Naive B cell (primary cell): ENCODE data around the gene DIPK1A. TPM values are rescaled to one million over a fixed set of nuclear protein-coding genes. Genes with fewer than 3 reads are reported as not detected.

Experiments
- ATAC-seq, 2 donors: fragments of 150-1000 bp; cut with Tn5 transposase; 2 replicates each; pipeline ENCODE4 v1.10.0; 2021; ENCODE audit warnings: low read depth in 2 of 2, mild to moderate bottlenecking in 2 of 2, moderate library complexity in 2 of 2
- DNase-seq: peaks from one replicate; pipeline ENCODE4 v3.0.0; 2022
- H3K27ac Mint-ChIP-seq, 6 donors: one replicate each; pipeline ENCODE4 v1.8.0; 2020 to 2022; ENCODE audit warnings: mild to moderate bottlenecking in 6 of 6, mixed read lengths in 6 of 6, moderate library complexity in 5 of 6, inconsistent platforms in 2 of 6
- H3K27me3 Mint-ChIP-seq, 3 donors: one replicate each; pipeline ENCODE4 v1.8.0; 2021 to 2022; ENCODE audit warnings: mixed read lengths in 3 of 3, mild to moderate bottlenecking in 1 of 3
- H3K36me3 Mint-ChIP-seq, 2 donors: one replicate each; pipeline ENCODE4 v1.8.0; 2020 to 2022; ENCODE audit warnings: mixed read lengths in 2 of 2, inconsistent platforms in 1 of 2, mild to moderate bottlenecking in 1 of 2
- H3K4me1 Mint-ChIP-seq, 3 donors: one replicate each; pipeline ENCODE4 v1.8.0; 2020 to 2022; ENCODE audit warnings: mixed read lengths in 3 of 3, inconsistent platforms in 1 of 3, mild to moderate bottlenecking in 1 of 3, moderate library complexity in 1 of 3
- H3K4me3 Mint-ChIP-seq, 8 donors: one replicate each; pipeline ENCODE4 v1.8.0; 2020 to 2022; ENCODE audit warnings: mild to moderate bottlenecking in 8 of 8, mixed read lengths in 8 of 8, moderate library complexity in 8 of 8, inconsistent platforms in 2 of 8
- H3K9me3 Mint-ChIP-seq, 7 donors: one replicate each; pipeline ENCODE4 v1.8.0; 2020 to 2022; ENCODE audit warnings: mixed read lengths in 7 of 7, mild to moderate bottlenecking in 5 of 7, inconsistent platforms in 2 of 7, moderate library complexity in 1 of 7
- polyA plus RNA-seq, 6 donors: library from polyadenylated mRNA; unstranded; fragments of 300-500 nt; fragmentation: Illumina TruSeq; gene quantifications; one replicate each; pipeline ENCODE4 v1.2.3, GENCODE V29; 2021; ENCODE audit warnings: low read depth in 6 of 6

The DIPK1A gene
- polyA plus RNA-seq, 6 donors from 2014 or later, result 26.0 to 57.3 (median 32.4) TPM

GRCh38 chr1:92886886-92887419 is 74.3 kb downstream of the DIPK1A start:
- peaks cover 40 to 54% (median 52%) of the 10 kb centered on the region in 3 donors for H3K4me1 Mint-ChIP-seq

GRCh38 chr1:92884195-92884594 is 77.1 kb downstream of the DIPK1A start:
- no peak for ATAC-seq
- Mint-ChIP-seq H3K4me1 (peaks cover 40 to 60% (median 46%) of the 10 kb centered on the region in 3 donors), H3K27ac (peak overlapping the region; percentile 24 to 86 (median 66))

More at GRCh38 chr1:92886886-92887419, 74.3 kb downstream of the DIPK1A start:
- H3K9me3 Mint-ChIP-seq, result peaks cover 0 to 10% (median 3%) of the 10 kb centered on the region in 7 donors
- no peak for ATAC-seq
- H3K27me3 Mint-ChIP-seq, result no peaks in the 10 kb centered on the region
- H3K4me3 Mint-ChIP-seq, result no peak overlapping the region
- DNase-seq, result no peak
- H3K36me3 Mint-ChIP-seq, result no peaks in the 10 kb centered on the region
- peak overlapping the region in 4 of 6 donors; percentile 42 to 82 (median 61) for H3K27ac Mint-ChIP-seq

GRCh38 chr1:92883297-92883696 is 78.0 kb downstream of the DIPK1A start:
- Mint-ChIP-seq H3K36me3 (no peaks in the 10 kb centered on the region), H3K27me3 (no peaks in the 10 kb centered on the region), H3K27ac (peak overlapping the region; percentile 48 to 86 (median 81)), H3K9me3 (no peaks in the 10 kb centered on the region), H3K4me3 (peak overlapping the region in 5 of 8 donors; percentile 7 to 65 (median 46)), H3K4me1 (peaks cover 36 to 56% (median 37%) of the 10 kb centered on the region in 3 donors)
- DNase-seq, result no peak
- no peak for ATAC-seq

More at GRCh38 chr1:92884195-92884594, 77.1 kb downstream of the DIPK1A start:
- DNase-seq, result no peak
- Mint-ChIP-seq H3K27me3 (no peaks in the 10 kb centered on the region), H3K4me3 (no peak overlapping the region), H3K9me3 (peaks cover 0 to 3% (median 0%) of the 10 kb centered on the region in 7 donors), H3K36me3 (no peaks in the 10 kb centered on the region)

- Mint-ChIP-seq H3K27ac (peak overlapping the region; percentile 15 to 86 (median 68)), H3K27me3 (no peaks in the 10 kb centered on the region), H3K9me3 (no peaks in the 10 kb centered on the region), H3K4me1 (peaks cover 36 to 57% (median 37%) of the 10 kb centered on the region in 3 donors), H3K4me3 (peak overlapping the region in 7 of 8 donors; percentile 7 to 65 (median 41)), H3K36me3 (no peaks in the 10 kb centered on the region)
- DNase-seq (peak; percentile 36), ATAC-seq (peak; percentile 97 to 99)
These were observed 78.4 kb downstream of the DIPK1A start for GRCh38 chr1:92882819-92883218.

GRCh38 chr1:92881391-92881790 is 79.9 kb downstream of the DIPK1A start:
- DNase-seq (no peak), ATAC-seq (no peak)
- Mint-ChIP-seq H3K9me3 (no peaks in the 10 kb centered on the region), H3K36me3 (no peaks in the 10 kb centered on the region), H3K27me3 (no peaks in the 10 kb centered on the region), H3K27ac (no peak overlapping the region), H3K4me1 (peaks cover 34 to 58% (median 35%) of the 10 kb centered on the region in 3 donors), H3K4me3 (no peak overlapping the region)

GRCh38 chr1:92879316-92879968 is 81.8 kb downstream of the DIPK1A start:
- H3K4me3 Mint-ChIP-seq, result no peak overlapping the region
- DNase-seq, result no peak
- H3K36me3 Mint-ChIP-seq, result peaks cover 7 to 9% of the 10 kb centered on the region in 2 donors
- peak overlapping the region in 2 of 6 donors; percentile 18 to 56 for H3K27ac Mint-ChIP-seq
- peaks cover 33 to 47% (median 34%) of the 10 kb centered on the region in 3 donors for H3K4me1 Mint-ChIP-seq
- no peaks in the 10 kb centered on the region for H3K27me3 Mint-ChIP-seq
- no peaks in the 10 kb centered on the region for H3K9me3 Mint-ChIP-seq
- ATAC-seq, result no peak

DNA sequence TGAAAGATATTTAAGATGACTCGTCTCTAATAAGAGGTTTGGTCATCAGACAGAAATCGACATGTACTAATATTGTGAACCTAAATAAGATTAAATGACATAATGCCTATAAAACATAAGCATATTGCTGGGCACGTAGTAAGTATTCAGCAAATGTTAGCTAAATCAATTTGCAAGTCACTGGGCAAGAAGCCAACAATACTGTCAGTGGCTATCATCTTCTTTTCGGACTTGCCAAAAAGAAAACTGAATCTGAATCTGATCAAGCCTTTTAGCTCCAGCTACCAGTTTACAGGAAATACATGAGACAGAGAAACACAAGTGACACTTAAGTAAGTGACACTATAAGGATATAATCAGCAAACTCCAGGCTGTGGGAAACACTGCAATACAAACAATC is 83.5 kb downstream of the DIPK1A start:
- peaks cover 7 to 12% of the 10 kb centered on the region in 2 donors for H3K36me3 Mint-ChIP-seq
- no peak overlapping the region for H3K4me3 Mint-ChIP-seq
- no peaks in the 10 kb centered on the region for H3K9me3 Mint-ChIP-seq
- H3K4me1 Mint-ChIP-seq, result peaks cover 18 to 31% (median 21%) of the 10 kb centered on the region in 3 donors
- no peaks in the 10 kb centered on the region for H3K27me3 Mint-ChIP-seq
- no peak for ATAC-seq
- no peak for DNase-seq
- peak overlapping the region in 3 of 6 donors; percentile 19 to 58 (median 32) for H3K27ac Mint-ChIP-seq

DNA sequence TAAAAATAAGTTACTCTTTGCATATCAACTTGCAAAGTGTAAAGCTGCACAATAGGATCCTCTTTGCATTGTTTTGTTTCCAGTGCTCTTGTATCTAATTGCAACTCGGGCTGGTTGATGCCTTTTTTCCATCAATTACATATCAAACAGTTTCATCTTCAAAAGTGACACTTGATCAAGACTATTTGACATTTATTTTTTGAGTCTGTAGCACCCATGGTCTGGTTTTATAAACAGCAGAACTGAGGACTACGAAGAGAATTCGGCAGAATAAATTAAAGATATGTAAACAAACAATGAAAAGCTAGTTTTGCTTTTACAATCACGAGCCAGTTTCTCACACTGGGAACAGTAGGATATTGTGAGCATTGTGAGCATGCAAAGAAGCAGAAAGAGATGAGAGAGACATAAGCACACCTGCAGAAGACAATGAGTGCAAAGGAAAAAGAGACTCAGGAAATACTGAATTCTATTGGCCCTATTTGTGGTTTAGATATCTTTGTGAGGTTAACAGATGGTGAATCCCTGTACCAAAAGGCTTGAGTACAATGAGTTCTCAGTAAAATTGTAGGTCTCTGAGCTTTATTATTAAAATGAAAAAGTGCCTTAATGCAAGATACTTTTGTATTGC is 84.1 kb downstream of the DIPK1A start:
- Mint-ChIP-seq H3K27ac (peak overlapping the region in 2 of 6 donors; percentile 19 to 32), H3K4me3 (no peak overlapping the region), H3K36me3 (peaks cover 7 to 12% of the 10 kb centered on the region in 2 donors), H3K27me3 (no peaks in the 10 kb centered on the region), H3K9me3 (peaks cover 0 to 2% (median 0%) of the 10 kb centered on the region in 7 donors), H3K4me1 (peaks cover 13 to 26% (median 15%) of the 10 kb centered on the region in 3 donors)
- no peak for DNase-seq
- ATAC-seq, result no peak

DNA sequence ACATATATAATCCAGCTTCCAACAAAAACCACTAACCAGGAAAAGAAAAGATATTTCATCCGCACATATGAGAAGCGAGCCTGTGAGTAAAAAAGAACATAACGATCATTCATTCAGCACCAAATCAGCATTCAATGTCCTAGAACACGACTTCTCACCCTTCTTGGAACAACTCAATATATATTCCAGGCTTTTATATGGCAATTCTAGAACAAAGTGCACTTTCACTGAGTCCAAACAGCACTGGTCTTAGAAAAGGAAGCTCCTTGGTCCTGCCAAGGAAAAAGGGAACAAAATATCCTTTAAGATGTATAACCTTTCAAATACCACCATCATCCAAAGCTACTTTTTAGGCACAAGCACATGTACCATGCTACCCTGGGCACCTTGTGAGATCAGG is 84.9 kb downstream of the DIPK1A start:
- H3K4me3 Mint-ChIP-seq, result no peak overlapping the region
- no peak overlapping the region for H3K27ac Mint-ChIP-seq
- H3K36me3 Mint-ChIP-seq, result peaks cover 7 to 12% of the 10 kb centered on the region in 2 donors
- DNase-seq (no peak), ATAC-seq (no peak)
- peaks cover 0 to 2% (median 0%) of the 10 kb centered on the region in 7 donors for H3K9me3 Mint-ChIP-seq
- no peaks in the 10 kb centered on the region for H3K27me3 Mint-ChIP-seq
- peaks cover 12 to 23% (median 14%) of the 10 kb centered on the region in 3 donors for H3K4me1 Mint-ChIP-seq

- peaks cover 0 to 2% (median 0%) of the 10 kb centered on the region in 7 donors for H3K9me3 Mint-ChIP-seq
- peak overlapping the region in 1 of 6 donors; percentile 16 for H3K27ac Mint-ChIP-seq
- no peak for DNase-seq
- ATAC-seq, result no peak
- peaks cover 13 to 24% (median 14%) of the 10 kb centered on the region in 3 donors for H3K4me1 Mint-ChIP-seq
- no peak overlapping the region for H3K4me3 Mint-ChIP-seq
- H3K27me3 Mint-ChIP-seq, result no peaks in the 10 kb centered on the region
- H3K36me3 Mint-ChIP-seq, result peaks cover 7 to 12% of the 10 kb centered on the region in 2 donors
These were observed 86.3 kb downstream of the DIPK1A start for GRCh38 chr1:92874987-92875386.

DNA sequence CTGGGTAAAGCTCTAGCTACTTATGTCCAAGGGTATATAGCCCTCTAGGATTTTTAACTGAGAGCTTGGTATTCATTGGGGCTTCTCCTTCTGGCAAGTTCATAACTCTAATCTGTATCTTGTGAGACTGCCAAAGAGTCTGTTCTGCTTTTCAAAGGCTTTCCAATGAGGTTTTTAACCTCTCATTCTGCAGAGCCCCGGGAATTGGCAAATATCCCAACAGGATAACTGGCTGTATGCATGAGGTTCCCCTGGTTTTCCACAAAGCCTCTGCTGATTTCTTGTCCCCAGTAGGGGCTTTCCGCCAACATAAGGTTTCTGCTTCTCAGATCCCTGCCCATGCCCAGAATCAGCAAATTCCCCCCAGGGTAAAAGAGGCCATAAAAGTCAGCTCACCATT is 88.5 kb downstream of the DIPK1A start:
- Mint-ChIP-seq H3K36me3 (peaks cover 7 to 14% of the 10 kb centered on the region in 2 donors), H3K9me3 (peaks cover 0 to 2% (median 0%) of the 10 kb centered on the region in 7 donors), H3K4me3 (no peak overlapping the region), H3K27ac (no peak overlapping the region), H3K4me1 (peaks cover 8 to 14% (median 10%) of the 10 kb centered on the region in 3 donors), H3K27me3 (no peaks in the 10 kb centered on the region)
- DNase-seq (no peak), ATAC-seq (no peak)

- Mint-ChIP-seq H3K27ac (peak overlapping the region in 2 of 6 donors; percentile 14 to 54), H3K27me3 (no peaks in the 10 kb centered on the region), H3K9me3 (peaks cover 0 to 2% (median 0%) of the 10 kb centered on the region in 7 donors), H3K4me1 (peaks cover 5 to 13% (median 11%) of the 10 kb centered on the region in 3 donors), H3K4me3 (no peak overlapping the region), H3K36me3 (peaks cover 7 to 16% of the 10 kb centered on the region in 2 donors)
- no peak for DNase-seq
- no peak for ATAC-seq
These were observed 90.7 kb downstream of the DIPK1A start for GRCh38 chr1:92870591-92870990.

GRCh38 chr1:92864131-92864530 is 97.1 kb downstream of the DIPK1A start:
- DNase-seq, result no peak
- Mint-ChIP-seq H3K27me3 (no peaks in the 10 kb centered on the region), H3K4me3 (no peak overlapping the region), H3K36me3 (peaks cover 0 to 4% of the 10 kb centered on the region in 2 donors), H3K4me1 (peaks cover 9 to 19% (median 15%) of the 10 kb centered on the region in 3 donors), H3K27ac (peak overlapping the region in 2 of 6 donors; percentile 14 to 30), H3K9me3 (no peaks in the 10 kb centered on the region)
- ATAC-seq, result no peak
